ENCODE data around the gene NTNG1. TPM values are rescaled to one million over a fixed set of nuclear protein-coding genes. Genes with fewer than 3 reads are reported as not detected.

Gene NTNG1
- total and polyA plus RNA-seq, 2 of the 13 experiments (the other 11 are each of a cell fraction or from before 2014, with no cell fraction given): not detected

DNA sequence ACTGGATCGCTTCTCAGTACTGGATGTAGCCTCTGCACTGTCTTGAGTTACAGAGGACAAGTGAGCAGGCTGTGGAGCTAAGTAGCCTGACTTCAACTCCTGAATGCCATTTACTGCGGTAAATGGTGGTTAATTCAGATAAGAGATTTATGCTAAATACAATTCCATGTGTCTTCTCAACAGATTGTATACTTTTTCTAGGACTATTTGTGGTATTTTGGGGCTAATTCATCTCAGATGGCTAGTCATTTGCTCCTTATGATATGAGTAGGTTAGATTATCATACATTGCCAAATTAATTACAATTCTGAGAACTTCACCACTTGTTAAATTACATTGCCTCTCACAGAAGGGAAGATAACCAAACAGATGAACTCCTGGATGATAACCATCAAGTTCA is 90.5 kb downstream of the NTNG1 start:
- Histone ChIP-seq H3K9ac (ENCODE audit: insufficient read depth, low read depth, low read length) (no peak overlapping the region), H3K4me1 (ENCODE audit: insufficient read depth, low read length) (no peaks in the 10 kb centered on the region), H3K79me2 (ENCODE audit: insufficient read depth, low read length) (no peaks in the 10 kb centered on the region), H3K4me3 (replicated peaks in 1 of 3; ENCODE audit: insufficient read depth in 1 of 3, low read depth in 2 of 3, low read length in 3 of 3) (no peak overlapping the region), H3K27ac (ENCODE audit: extremely low read length, insufficient read depth, low read length) (no peak overlapping the region), H3K9me3 (ENCODE audit: low read length) (peaks cover 5% of the 10 kb centered on the region; the same call in 1 of the 2 replicates), H3K36me3 (replicated peaks in 1 of 2; ENCODE audit: control insufficient read depth in 1 of 2, insufficient read depth in 2 of 2, low read length in 2 of 2) (no peaks in the 10 kb centered on the region), H4K20me1 (ENCODE audit: insufficient read depth, low read length) (no peaks in the 10 kb centered on the region), H2AFZ (ENCODE audit: low read length) (no peak overlapping the region), H3K27me3 (ENCODE audit: control insufficient read depth in 1 of 2, insufficient read depth in 2 of 2, low read length in 2 of 2) (no peaks in the 10 kb centered on the region), H3K4me2 (ENCODE audit: low read depth, low read length) (no peak overlapping the region)
- TF ChIP-seq, protein P1, sequence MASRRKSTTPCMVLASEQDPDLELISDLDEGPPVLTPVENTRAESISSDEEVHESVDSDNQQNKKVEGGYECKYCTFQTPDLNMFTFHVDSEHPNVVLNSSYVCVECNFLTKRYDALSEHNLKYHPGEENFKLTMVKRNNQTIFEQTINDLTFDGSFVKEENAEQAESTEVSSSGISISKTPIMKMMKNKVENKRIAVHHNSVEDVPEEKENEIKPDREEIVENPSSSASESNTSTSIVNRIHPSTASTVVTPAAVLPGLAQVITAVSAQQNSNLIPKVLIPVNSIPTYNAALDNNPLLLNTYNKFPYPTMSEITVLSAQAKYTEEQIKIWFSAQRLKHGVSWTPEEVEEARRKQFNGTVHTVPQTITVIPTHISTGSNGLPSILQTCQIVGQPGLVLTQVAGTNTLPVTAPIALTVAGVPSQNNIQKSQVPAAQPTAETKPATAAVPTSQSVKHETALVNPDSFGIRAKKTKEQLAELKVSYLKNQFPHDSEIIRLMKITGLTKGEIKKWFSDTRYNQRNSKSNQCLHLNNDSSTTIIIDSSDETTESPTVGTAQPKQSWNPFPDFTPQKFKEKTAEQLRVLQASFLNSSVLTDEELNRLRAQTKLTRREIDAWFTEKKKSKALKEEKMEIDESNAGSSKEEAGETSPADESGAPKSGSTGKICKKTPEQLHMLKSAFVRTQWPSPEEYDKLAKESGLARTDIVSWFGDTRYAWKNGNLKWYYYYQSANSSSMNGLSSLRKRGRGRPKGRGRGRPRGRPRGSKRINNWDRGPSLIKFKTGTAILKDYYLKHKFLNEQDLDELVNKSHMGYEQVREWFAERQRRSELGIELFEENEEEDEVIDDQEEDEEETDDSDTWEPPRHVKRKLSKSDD (CRISPR knock-in tag; IDR thresholded peaks at IDR 0.05; ENCODE audit: low read depth): no peak
- TF ChIP-seq FOXA1 (IDR thresholded peaks at IDR 0.05): no peak
- TF ChIP-seq FOXA1 (CRISPR knock-in tag; IDR thresholded peaks at IDR 0.05): no peak
- TF ChIP-seq ZBTB1 (CRISPR knock-in tag; IDR thresholded peaks at IDR 0.05; ENCODE audit: borderline replicate concordance): no peak
- no peak for TF ChIP-seq ZNF790 (CRISPR knock-in tag; IDR thresholded peaks at IDR 0.05; ENCODE audit: borderline replicate concordance)
- no peak for TF ChIP-seq ZNF616 (CRISPR knock-in tag; IDR thresholded peaks at IDR 0.05; ENCODE audit: low read depth)
- TF ChIP-seq ZNF367 (CRISPR knock-in tag; IDR thresholded peaks at IDR 0.05; ENCODE audit: borderline replicate concordance): no peak
- no peak for TF ChIP-seq JDP2 (CRISPR knock-in tag; IDR thresholded peaks at IDR 0.05; ENCODE audit: borderline replicate concordance)
- TF ChIP-seq NCOA5 (CRISPR knock-in tag; IDR thresholded peaks at IDR 0.05): no peak
- no peak for TF ChIP-seq GABPB1 (CRISPR knock-in tag; IDR thresholded peaks at IDR 0.05)
- no peak for TF ChIP-seq NR2F1 (CRISPR knock-in tag; IDR thresholded peaks at IDR 0.05)
- TF ChIP-seq, protein P2, sequence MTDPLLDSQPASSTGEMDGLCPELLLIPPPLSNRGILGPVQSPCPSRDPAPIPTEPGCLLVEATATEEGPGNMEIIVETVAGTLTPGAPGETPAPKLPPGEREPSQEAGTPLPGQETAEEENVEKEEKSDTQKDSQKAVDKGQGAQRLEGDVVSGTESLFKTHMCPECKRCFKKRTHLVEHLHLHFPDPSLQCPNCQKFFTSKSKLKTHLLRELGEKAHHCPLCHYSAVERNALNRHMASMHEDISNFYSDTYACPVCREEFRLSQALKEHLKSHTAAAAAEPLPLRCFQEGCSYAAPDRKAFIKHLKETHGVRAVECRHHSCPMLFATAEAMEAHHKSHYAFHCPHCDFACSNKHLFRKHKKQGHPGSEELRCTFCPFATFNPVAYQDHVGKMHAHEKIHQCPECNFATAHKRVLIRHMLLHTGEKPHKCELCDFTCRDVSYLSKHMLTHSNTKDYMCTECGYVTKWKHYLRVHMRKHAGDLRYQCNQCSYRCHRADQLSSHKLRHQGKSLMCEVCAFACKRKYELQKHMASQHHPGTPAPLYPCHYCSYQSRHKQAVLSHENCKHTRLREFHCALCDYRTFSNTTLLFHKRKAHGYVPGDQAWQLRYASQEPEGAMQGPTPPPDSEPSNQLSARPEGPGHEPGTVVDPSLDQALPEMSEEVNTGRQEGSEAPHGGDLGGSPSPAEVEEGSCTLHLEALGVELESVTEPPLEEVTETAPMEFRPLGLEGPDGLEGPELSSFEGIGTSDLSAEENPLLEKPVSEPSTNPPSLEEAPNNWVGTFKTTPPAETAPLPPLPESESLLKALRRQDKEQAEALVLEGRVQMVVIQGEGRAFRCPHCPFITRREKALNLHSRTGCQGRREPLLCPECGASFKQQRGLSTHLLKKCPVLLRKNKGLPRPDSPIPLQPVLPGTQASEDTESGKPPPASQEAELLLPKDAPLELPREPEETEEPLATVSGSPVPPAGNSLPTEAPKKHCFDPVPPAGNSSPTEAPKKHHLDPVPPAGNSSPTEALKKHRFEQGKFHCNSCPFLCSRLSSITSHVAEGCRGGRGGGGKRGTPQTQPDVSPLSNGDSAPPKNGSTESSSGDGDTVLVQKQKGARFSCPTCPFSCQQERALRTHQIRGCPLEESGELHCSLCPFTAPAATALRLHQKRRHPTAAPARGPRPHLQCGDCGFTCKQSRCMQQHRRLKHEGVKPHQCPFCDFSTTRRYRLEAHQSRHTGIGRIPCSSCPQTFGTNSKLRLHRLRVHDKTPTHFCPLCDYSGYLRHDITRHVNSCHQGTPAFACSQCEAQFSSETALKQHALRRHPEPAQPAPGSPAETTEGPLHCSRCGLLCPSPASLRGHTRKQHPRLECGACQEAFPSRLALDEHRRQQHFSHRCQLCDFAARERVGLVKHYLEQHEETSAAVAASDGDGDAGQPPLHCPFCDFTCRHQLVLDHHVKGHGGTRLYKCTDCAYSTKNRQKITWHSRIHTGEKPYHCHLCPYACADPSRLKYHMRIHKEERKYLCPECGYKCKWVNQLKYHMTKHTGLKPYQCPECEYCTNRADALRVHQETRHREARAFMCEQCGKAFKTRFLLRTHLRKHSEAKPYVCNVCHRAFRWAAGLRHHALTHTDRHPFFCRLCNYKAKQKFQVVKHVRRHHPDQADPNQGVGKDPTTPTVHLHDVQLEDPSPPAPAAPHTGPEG (CRISPR knock-in tag; IDR thresholded peaks at IDR 0.05): no peak
- TF ChIP-seq HOXA5 (CRISPR knock-in tag; IDR thresholded peaks at IDR 0.05): no peak
- TF ChIP-seq, protein P3, sequence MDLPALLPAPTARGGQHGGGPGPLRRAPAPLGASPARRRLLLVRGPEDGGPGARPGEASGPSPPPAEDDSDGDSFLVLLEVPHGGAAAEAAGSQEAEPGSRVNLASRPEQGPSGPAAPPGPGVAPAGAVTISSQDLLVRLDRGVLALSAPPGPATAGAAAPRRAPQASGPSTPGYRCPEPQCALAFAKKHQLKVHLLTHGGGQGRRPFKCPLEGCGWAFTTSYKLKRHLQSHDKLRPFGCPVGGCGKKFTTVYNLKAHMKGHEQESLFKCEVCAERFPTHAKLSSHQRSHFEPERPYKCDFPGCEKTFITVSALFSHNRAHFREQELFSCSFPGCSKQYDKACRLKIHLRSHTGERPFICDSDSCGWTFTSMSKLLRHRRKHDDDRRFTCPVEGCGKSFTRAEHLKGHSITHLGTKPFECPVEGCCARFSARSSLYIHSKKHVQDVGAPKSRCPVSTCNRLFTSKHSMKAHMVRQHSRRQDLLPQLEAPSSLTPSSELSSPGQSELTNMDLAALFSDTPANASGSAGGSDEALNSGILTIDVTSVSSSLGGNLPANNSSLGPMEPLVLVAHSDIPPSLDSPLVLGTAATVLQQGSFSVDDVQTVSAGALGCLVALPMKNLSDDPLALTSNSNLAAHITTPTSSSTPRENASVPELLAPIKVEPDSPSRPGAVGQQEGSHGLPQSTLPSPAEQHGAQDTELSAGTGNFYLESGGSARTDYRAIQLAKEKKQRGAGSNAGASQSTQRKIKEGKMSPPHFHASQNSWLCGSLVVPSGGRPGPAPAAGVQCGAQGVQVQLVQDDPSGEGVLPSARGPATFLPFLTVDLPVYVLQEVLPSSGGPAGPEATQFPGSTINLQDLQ (CRISPR knock-in tag; IDR thresholded peaks at IDR 0.05): no peak
- FAIRE-seq: no peak
- 17% methylated on average over 2 of the region's 2 CpGs for WGBS (ENCODE audit: low lambda C conversion rate)
- BruUV-seq (replicated peaks): no TSS peak
- intact Hi-C loops (cut with micrococcal nuclease; ENCODE audit: unreplicated experiment): no loop called here
- no peak for DNase-seq (ENCODE audit: low spot score)
- ATAC-seq: no peak
- CTCF ChIA-PET (ENCODE audit: low intra/inter-chr PET ratio, low total read pairs): no interaction called here
- POLR2A ChIA-PET: no interaction called here
- in situ Hi-C loops (cut with HindIII; ENCODE audit: extremely low pct_ligation_motif_present, low pct_unique_long_range_greater_than_20kb): no loop called here
